ENCODE data around the gene BMPR1B. TPM values are rescaled to one million over a fixed set of nuclear protein-coding genes. Genes with fewer than 3 reads are reported as not detected.

BMPR1B gene
- total and polyA plus RNA-seq, 2 of the 8 experiments (the other 6 are each of a cell fraction or from before 2014, with no cell fraction given): 0.14 to 1.1 TPM

- 67% methylated on average over 1 of the region's 1 CpG; no CpG with 5 or more reads in 1 of the 2 experiments for WGBS, 2 experiments (ENCODE audit: extremely low coverage in 1 of 2, insufficient coverage in 1 of 2, insufficient read length in 1 of 2, insufficient replicate concordance in 2 of 2, low coverage in 1 of 2, low lambda C conversion rate in 2 of 2, missing lambda C conversion rate in 1 of 2)
- Histone ChIP-seq H3K36me3 (ENCODE audit: control insufficient read depth in 2 of 4, insufficient read depth in 4 of 4, low read length in 3 of 4) (no peaks in the 10 kb centered on the region), H3K4ac (replicated peaks; ENCODE audit: insufficient read length, low read depth, low read length) (no peak overlapping the region), H4K8ac (ENCODE audit: extremely low read depth, insufficient read depth, low read length) (no peak overlapping the region), H3K79me1 (ENCODE audit: low read depth, low read length) (no peaks in the 10 kb centered on the region), H2BK20ac (ENCODE audit: low read length) (no peak overlapping the region), H2BK12ac (ENCODE audit: low read depth, low read length) (no peak overlapping the region), H4K20me1 (replicated peaks in 1 of 2; ENCODE audit: control insufficient read depth in 1 of 2, insufficient read depth in 2 of 2, low read length in 2 of 2) (no peaks in the 10 kb centered on the region), H3K9ac (replicated peaks in 1 of 4; ENCODE audit: extremely low read depth in 1 of 4, low read depth in 3 of 4, low read length in 3 of 4) (no peak overlapping the region), H3K56ac (replicated peaks; ENCODE audit: insufficient read length, low read depth, low read length) (no peak overlapping the region), H2AK5ac (ENCODE audit: low read depth, low read length) (no peak overlapping the region), H3K23ac (ENCODE audit: insufficient read length) (no peak overlapping the region), H2BK120ac (replicated peaks; ENCODE audit: low read depth, low read length) (no peak overlapping the region), H2BK15ac (ENCODE audit: low read length) (no peak overlapping the region), H3K9me3 (ENCODE audit: insufficient read depth in 2 of 2, low read depth in 1 of 2, low read length in 1 of 2) (no peaks in the 10 kb centered on the region), H2BK5ac (ENCODE audit: low read depth, low read length) (no peak overlapping the region), H3K4me2 (ENCODE audit: insufficient read depth in 1 of 2, low read depth in 2 of 2, low read length in 2 of 2) (no peak overlapping the region), H4K5ac (ENCODE audit: insufficient read length, low read depth, low read length) (no peak overlapping the region), H3K14ac (ENCODE audit: insufficient read length) (no peak overlapping the region), H3K79me2 (ENCODE audit: control insufficient read depth in 1 of 2, insufficient read depth in 2 of 2, low read length in 2 of 2) (no peaks in the 10 kb centered on the region), H3K27ac (ENCODE audit: low read depth, low read length) (no peak overlapping the region), H2AFZ (ENCODE audit: low read length) (no peak overlapping the region), H3K23me2 (ENCODE audit: low read depth, low read length) (no peaks in the 10 kb centered on the region), H3K27me3 (replicated peaks in 1 of 4; ENCODE audit: control insufficient read depth in 3 of 4, extremely low read depth in 1 of 4, insufficient read depth in 3 of 4, low read length in 3 of 4) (no peaks in the 10 kb centered on the region), H3K18ac (ENCODE audit: extremely low read depth, low read length) (no peak overlapping the region), H3K4me1 (replicated peaks in 1 of 4; ENCODE audit: control insufficient read depth in 3 of 4, insufficient read depth in 4 of 4, low read length in 3 of 4) (no peaks in the 10 kb centered on the region), H4K91ac (replicated peaks; ENCODE audit: insufficient read length, low read length) (no peak overlapping the region), H3K4me3 (ENCODE audit: extremely low read depth in 1 of 4, insufficient read depth in 2 of 4, low read depth in 3 of 4, low read length in 4 of 4) (no peak overlapping the region)
- DNase-seq (ENCODE audit: low read depth in 1 of 2, low spot score in 2 of 2): no peak
- no peak for FAIRE-seq
- CTCF ChIA-PET (ENCODE audit: partially characterized antibody): interaction anchor here (1.5 kb wide), 1 partner anchor 350 kb away, joined by 3 read pairs; no protein-coding TSS in a partner anchor
- POLR2A ChIA-PET (ENCODE audit: partially characterized antibody): no interaction called here
- TF ChIP-seq GTF2F1 (IDR thresholded peaks at IDR 0.05; ENCODE audit: borderline replicate concordance, low read depth, low read length) (no peak), EGR1 (IDR thresholded peaks at IDR 0.05; ENCODE audit: borderline replicate concordance, low read depth, low read length) (no peak), E2F6 (IDR thresholded peaks at IDR 0.05) (no peak), USF2 (IDR thresholded peaks at IDR 0.05; ENCODE audit: low read length) (no peak), TAF7 (optimal IDR thresholded peaks at IDR 0.05; ENCODE audit: borderline replicate concordance, low read depth, low read length) (no peak), CBX8 (IDR thresholded peaks at IDR 0.05; ENCODE audit: borderline replicate concordance, low read depth, low read length) (no peak), RAD21 (IDR thresholded peaks at IDR 0.05 in 1 of 2, conservative IDR thresholded peaks at IDR 0.05 in 1 of 2; ENCODE audit: low read depth in 2 of 2, low read length in 2 of 2) (no peak), CTCF (IDR thresholded peaks at IDR 0.05; ENCODE audit: control extremely low read depth in 1 of 3, insufficient read depth in 1 of 3, low read depth in 1 of 3, low read length in 3 of 3) (no peak)
Measured at GRCh38 chr4:94726524-94727123, 31.1 kb upstream of the BMPR1B start.

All from H1 (cell line).